GM04504 (cell line): ENCODE data around the gene DHX8.
"Not testable (repeated sequence)": the region's sequence is repeated elsewhere in the genome, so short reads cannot be mapped to it uniquely, and the experiment has no call there.

Experiments
- DNase-seq: peaks from one replicate; pipeline ENCODE4 v3.0.0-alpha.2; 2012; ENCODE audit warnings: low read depth

DHX8 gene

DNA sequence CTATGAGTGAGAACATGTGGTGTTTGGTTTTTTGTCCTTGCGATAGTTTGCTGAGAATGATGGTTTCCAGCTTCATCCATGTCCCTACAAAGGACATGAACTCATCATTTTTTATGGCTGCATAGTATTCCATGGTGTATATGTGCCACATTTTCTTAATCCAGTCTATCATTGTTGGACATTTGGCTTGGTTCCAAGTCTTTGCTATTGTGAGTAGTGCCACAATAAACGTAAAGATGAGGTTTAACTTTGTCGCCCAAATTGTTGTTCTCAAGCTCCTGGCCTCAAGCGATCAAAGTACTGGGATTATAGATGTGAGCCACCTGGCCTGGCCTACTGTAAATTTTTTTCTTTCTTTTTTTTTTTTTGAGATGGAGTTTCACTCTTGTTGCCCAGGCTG is 21.2 kb upstream of the DHX8 start:
- DNase-seq, result not testable (repeated sequence)

DNA sequence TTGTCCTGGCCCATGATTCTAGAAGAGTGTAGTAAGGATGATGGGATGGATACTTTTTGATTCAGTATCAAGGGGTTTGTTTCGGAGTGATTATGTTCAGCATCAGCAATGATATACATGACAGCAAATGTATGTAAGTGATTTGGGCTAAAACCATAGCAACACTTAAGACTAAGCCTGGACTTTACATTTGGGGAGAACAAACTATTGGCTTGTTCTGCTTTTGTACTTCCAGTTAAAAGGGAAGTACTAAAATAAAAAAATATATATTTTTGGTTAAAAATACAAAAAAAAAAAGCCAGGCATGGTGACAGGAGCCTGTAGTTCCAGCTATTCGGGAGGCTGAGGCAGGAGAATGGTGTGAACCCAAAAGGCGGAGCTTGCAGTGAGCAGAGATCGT is 20.5 kb upstream of the DHX8 start:
- no peak for DNase-seq

- no peak for DNase-seq
Observed at GRCh38 chr17:43464046-43464445, 19.7 kb upstream of the DHX8 start.

DNA sequence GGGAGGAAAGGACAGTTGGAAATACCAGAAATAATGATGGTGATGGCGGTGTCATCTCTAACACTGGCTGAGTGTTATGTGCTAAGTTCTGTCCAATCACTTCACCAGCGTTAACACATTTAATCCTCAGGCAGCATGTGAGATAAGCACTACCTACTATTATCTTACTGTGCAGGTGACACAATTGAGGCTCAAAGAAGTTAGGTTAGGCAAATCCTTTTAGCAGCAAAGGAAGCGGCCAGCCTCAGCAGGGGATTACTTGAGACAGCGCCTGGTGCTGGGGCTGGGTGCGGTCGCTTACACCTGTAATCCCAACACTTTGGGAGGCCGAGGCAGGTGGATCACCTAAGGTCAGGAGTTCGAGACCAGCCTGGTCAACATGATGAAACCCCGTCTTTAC is 18.7 kb upstream of the DHX8 start:
- no peak for DNase-seq

GRCh38 chr17:43467981-43468581 is 15.7 kb upstream of the DHX8 start:
- DNase-seq, result peak; percentile 74

- no peak for DNase-seq
Observed at GRCh38 chr17:43468691-43469139, 15.1 kb upstream of the DHX8 start.

DNA sequence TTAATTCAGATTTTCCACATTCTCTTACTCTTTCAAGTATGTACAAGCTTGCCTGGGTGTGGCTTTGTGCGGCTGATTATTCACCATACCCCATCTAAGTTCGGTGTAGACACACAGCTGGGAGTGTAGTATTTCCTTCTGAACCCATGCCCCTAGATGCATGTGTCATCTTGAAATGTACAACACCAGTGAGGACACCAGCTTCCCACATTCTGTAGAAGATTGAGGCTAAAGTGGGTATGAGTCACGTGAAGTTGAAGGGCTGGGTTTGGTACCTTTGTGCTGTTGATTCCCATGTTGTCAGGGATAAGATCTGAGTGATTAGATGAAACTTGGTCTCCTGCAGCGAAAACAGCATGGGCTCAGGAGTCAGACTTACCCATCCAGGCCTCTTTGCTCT is 14.6 kb upstream of the DHX8 start:
- DNase-seq, result peak; percentile 77

- no peak for DNase-seq
Observed at GRCh38 chr17:43471585-43472160, 12.1 kb upstream of the DHX8 start.

- no peak for DNase-seq
Observed at GRCh38 chr17:43475494-43476089, 8.2 kb upstream of the DHX8 start.

- DNase-seq, result not testable (repeated sequence)
Observed at GRCh38 chr17:43476306-43476705, 7.5 kb upstream of the DHX8 start.

DNA sequence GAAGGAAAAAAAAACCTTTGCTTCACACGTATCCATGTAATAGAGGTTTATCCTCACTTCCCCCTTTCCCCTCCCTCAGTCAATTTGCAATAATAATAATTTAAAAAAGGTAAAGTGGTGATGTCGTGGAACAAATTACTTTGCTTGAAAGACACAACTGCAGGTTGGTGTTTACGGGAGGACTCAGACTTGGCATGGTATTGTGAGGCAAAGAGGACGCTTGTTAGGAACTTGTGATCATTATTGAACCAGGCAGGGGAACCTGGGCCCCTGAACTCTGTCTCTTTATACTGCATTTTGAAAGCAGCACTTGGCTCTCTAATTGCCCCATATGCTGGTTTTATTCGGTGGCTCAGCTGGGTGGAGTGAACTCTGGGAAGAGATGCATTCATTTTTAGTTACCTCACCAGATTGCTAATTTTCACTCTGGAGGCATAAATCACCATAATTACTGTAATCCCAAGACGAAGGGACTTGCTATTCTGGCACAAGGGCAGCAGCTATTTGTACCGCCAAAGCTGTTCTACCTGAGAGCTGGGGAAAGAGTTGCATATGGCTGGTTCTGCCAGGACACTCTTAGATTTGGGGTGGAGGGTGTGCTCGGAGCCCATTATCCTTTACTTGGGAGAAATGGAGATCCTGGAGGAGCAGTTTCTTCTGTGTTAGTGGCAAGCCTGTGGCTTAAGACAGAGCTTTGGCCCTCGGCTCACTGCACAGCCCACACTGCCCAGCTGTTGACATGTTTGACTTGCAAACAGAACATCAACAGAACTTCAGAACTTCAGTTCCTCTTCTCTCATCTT is 5.7 kb upstream of the DHX8 start:
- DNase-seq, result no peak

DNA sequence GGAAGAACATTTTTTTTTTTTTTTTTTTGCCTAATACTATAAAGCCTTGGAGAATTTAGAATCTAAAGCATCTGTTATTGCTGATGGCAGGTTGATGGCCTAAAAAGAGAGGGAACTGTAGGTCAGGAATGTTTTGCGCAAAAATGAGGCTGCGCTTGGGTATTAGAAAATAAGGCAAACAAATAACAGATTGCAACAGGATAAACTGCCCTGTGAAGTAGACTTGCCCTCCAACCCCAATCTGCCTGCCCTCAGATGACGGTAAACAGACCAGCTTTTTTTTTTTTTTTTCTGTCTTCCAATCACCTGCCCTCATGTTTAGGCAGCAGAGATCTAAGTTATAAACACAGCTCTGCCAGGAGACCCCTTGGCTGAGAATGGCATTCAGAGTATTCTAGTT is 3.8 kb upstream of the DHX8 start:
- DNase-seq, result no peak

DNA sequence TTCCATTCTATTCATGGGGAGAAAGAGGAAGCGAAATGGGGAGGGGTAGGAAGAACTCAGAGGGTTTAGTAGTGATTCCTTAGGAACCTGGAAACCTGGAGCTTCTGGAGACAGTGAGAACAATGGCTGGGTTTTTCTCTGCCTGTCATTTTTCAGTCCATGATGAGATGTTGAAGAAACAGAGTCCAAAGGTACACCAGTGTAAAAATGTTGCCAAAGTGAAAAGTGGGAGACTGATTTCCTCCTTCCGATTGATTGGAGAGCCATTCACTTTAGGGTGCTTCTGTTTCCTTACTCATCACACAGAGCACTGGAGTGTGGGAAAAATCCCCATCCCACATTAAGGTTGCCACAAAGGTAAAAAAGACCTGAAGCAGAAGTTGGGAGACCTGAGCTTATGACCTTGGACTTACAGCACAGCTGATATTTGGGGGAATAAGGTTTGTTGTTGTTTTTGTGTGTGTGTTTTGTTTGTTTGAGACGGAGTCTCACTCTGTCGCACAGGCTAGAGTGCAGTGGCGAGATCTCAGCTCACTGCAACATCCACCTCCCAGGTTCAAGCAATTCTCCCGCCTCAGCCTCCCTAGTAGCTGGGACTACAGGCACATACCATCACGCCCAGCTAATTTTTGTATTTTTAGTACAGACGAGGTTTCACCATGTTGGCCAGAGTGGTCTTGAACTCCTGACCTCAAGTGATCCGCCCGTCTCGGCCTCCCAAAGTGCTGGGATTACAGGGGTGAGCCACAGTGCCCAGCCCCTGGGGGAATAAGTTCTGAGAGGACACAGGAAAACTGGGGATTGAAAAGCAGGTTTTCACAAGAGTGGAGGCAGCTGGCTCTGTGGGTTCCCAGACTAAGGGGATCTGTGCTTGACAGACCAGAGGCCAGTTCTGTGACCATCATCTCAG is 1.4 kb upstream of the DHX8 start:
- no peak for DNase-seq

DNA sequence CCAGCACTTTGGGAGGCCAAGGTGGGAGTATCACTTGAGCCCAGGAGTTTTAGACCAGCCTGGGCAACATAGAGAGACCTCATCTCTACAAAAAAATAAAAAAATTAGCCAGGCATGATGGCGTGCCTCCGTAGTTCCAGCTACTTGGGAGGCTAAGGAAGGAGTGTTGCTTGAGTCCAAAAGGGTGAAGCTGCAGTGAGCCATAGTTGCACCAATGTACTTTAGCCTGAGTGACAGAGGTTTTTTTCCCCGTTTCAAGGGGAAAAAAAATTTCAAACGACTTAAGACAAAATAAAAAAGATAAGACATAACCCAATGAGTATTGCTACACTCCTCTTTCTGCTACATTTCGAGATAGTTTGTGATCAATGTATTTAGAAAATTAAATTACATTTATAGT is 6.8 kb downstream of the DHX8 start:
- no peak for DNase-seq

- not testable (repeated sequence) for DNase-seq
Observed at GRCh38 chr17:43509440-43509839, 25.7 kb downstream of the DHX8 start.

GRCh38 chr17:43511199-43511598 is 27.4 kb downstream of the DHX8 start:
- DNase-seq, result not testable (repeated sequence)

- DNase-seq, result peak; percentile 6
Observed at GRCh38 chr17:43515656-43516055, 31.9 kb downstream of the DHX8 start.

DNA sequence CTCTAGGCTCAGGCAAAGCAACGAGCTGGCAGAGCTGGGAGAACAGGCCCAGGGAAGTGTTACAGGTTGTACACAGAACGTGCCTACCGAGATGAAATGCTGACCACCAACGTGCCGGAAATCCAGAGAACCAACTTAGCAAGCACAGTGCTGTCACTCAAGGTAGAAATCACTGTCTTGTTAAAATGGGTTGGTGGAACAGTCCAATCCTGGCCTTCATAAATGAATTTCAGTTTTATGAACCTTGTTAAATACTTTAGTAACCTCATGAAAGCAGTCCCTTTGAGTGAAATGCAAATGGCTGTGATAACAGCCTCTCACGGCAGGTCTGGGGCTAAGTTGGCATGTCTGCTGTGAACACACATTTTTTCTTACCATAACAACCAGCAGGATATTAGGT is 33.4 kb downstream of the DHX8 start:
- DNase-seq, result peak; percentile 10

- peak; percentile 48 for DNase-seq
Observed at GRCh38 chr17:43517615-43518386, 34.0 kb downstream of the DHX8 start.

DNA sequence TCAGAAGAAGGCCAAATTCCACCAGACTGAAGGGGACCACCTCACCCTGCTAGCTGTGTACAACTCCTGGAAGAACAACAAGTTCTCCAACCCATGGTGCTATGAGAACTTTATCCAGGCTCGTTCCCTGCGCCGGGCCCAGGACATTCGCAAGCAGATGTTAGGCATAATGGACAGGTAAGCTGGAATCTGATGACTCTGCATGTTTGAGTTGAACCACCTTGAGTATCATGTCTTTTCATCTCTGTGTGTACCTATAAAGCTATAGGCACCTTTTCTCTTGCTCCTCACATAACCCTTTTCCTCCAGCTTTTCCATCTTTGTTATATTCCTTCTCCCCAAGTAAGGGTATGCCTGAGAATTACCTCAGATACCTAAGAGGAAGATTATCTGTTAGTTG is 37.6 kb downstream of the DHX8 start:
- DNase-seq, result no peak

- no peak for DNase-seq
Observed at GRCh38 chr17:43524945-43525575, 41.3 kb downstream of the DHX8 start.
